ENCODE data around the gene LMTK2.

DNA sequence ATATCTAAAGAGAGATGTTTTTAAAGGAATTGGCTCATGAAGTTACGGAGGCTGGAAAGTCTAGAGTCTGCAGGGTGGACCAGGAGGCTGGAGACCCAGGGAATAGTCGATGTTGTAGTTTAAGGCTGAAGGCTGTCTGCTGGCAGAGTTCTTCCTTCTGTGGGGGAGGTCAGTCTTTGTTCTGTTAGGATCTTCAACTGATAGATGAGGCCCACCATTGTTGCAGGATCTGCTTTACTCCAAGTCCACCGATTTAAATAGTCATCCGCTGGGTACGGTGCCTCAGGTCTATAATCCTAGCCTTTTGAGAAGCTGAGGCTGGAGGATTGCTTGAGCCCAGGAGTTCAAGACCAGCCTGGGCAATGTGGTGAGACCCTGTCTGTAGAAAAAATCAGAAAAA is 50.0 kb downstream of the LMTK2 start:
- TF ChIP-seq, protein P1, sequence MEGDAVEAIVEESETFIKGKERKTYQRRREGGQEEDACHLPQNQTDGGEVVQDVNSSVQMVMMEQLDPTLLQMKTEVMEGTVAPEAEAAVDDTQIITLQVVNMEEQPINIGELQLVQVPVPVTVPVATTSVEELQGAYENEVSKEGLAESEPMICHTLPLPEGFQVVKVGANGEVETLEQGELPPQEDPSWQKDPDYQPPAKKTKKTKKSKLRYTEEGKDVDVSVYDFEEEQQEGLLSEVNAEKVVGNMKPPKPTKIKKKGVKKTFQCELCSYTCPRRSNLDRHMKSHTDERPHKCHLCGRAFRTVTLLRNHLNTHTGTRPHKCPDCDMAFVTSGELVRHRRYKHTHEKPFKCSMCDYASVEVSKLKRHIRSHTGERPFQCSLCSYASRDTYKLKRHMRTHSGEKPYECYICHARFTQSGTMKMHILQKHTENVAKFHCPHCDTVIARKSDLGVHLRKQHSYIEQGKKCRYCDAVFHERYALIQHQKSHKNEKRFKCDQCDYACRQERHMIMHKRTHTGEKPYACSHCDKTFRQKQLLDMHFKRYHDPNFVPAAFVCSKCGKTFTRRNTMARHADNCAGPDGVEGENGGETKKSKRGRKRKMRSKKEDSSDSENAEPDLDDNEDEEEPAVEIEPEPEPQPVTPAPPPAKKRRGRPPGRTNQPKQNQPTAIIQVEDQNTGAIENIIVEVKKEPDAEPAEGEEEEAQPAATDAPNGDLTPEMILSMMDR (IDR thresholded peaks at IDR 0.05): no peak
- no peak for TF ChIP-seq EZH2 (IDR thresholded peaks at IDR 0.05; ENCODE audit: borderline replicate concordance, insufficient read depth, low read depth, low read length, poor library complexity, severe bottlenecking)

All from B cell (primary cell).